GM12892 (cell line): Measurements from ENCODE around the gene NIF3L1.

ENCODE experiments used
- POLR2A ChIP-seq: IDR thresholded peaks from 2 replicates; pipeline ENCODE4 v1.6.1; 2011; ENCODE audit warnings: low read depth, low read length, control low read depth
- POLR2AphosphoS5 ChIP-seq: IDR thresholded peaks from 2 replicates; pipeline ENCODE4 v1.6.1; 2011; ENCODE audit warnings: low read depth, low read length, control low read depth

GRCh38 chr2:200860092-200860795 is 28.9 kb upstream of the NIF3L1 start:
- TF ChIP-seq POLR2A (no peak), POLR2AphosphoS5 (no peak)
